Testis (tissue), 2 donors: ENCODE results near the gene DGUOK.

Experiments used
- CTCF ChIP-seq, 3 experiments: fragments of 450-650 bp in 2 of 3; fragments of 200-600 bp in 1 of 3; sonication (generic) in 1 of 3; IDR thresholded peaks; one replicate each; pipeline ENCODE4 v1.5.1; 2016 to 2019; ENCODE audit warnings: antibody characterized with exemption in 3 of 3, mild to moderate bottlenecking in 2 of 3, moderate library complexity in 1 of 3
- POLR2A ChIP-seq: fragments of 450-650 bp; IDR thresholded peaks from one replicate; pipeline ENCODE4 v1.6.1; 2017; ENCODE audit warnings: antibody characterized with exemption, mild to moderate bottlenecking, moderate library complexity

GRCh38 chr2:73981081-73982001, 54.7 kb downstream of the DGUOK start:
- TF ChIP-seq CTCF (IDR thresholded peaks at IDR 0.05), result no peak
- TF ChIP-seq POLR2A, result no peak
